ENCODE results near the gene NISCH.

- TF ChIP-seq CTCF (IDR thresholded peaks at IDR 0.05): no peak
- no peak for TF ChIP-seq POLR2A (IDR thresholded peaks at IDR 0.05)
Observed at GRCh38 chr3:52534281-52535183, 79.1 kb downstream of the NISCH start.

Measured in right lobe of liver (tissue), 4 donors.